GM19328 (cell line): ENCODE results near the gene TTC7B.

ENCODE experiments used
- ATAC-seq: cut with Tn5 transposase; IDR thresholded peaks from one replicate; pipeline ENCODE4 v1.9.1; 2021; ENCODE audit warnings: mild to moderate bottlenecking, moderate library complexity; ENCODE audit not compliant: unreplicated experiment

The TTC7B gene

GRCh38 chr14:90808759-90809529, 7.3 kb downstream of the TTC7B start:
- no peak for ATAC-seq

- ATAC-seq, result no peak
These were observed 9.2 kb downstream of the TTC7B start for GRCh38 chr14:90807060-90807459.

DNA sequence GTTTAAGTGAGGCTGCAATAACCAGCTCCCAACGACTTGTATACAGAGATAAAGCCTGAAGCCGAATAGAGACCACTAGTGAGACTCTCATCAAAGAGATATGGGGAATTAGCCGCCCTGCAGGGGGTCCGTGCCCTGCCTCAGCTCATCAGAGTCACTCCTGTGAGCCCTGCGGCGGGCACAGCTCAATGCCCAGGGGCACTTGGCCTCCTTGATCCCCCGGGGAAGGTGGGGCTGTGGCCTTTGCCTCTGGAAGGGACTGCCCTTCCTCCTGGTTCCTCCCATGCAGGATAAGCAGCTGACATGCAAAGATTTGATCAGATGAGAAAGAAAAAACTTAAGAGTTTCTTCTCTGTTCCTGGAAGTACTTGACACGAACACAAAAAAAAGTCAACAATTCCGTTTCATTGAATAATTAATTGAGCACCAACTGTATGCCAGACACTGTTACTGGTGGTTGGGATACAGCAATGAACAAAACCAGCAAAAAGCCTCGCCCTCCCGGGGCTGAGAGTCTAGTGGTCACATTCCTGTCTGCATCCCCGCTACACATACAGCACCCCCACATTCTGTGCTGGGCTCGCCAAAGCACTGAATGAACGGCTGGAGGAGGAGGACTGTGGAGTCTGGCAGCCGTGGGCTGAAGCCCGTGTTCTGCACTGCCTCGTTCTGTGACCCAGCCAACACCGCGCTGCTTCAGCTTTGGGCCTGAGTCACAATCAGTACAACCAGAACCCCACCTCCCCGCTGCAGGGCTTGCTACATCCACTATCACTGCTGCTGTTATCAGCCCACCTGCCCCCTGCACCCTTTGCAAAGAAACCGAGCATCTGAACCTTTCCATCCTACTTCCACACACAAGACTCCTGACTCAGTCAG, 10.3 kb downstream of the TTC7B start:
- ATAC-seq, result no peak

DNA sequence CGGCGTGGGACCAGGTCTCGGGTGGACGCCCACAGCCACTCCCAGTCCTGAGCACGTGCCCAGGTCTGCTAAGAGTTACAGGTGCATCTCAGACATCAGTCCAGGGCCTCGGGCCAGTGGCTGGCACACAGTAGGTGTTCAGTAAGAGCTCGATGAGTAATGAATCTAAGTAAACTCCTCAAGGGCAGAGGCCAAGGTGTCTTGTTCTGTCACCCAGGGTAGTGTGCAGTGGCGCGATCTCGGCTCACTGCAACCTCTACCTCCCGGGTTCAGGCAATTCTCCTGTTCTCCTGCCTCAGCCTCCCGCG, 11.2 kb downstream of the TTC7B start:
- no peak for ATAC-seq

DNA sequence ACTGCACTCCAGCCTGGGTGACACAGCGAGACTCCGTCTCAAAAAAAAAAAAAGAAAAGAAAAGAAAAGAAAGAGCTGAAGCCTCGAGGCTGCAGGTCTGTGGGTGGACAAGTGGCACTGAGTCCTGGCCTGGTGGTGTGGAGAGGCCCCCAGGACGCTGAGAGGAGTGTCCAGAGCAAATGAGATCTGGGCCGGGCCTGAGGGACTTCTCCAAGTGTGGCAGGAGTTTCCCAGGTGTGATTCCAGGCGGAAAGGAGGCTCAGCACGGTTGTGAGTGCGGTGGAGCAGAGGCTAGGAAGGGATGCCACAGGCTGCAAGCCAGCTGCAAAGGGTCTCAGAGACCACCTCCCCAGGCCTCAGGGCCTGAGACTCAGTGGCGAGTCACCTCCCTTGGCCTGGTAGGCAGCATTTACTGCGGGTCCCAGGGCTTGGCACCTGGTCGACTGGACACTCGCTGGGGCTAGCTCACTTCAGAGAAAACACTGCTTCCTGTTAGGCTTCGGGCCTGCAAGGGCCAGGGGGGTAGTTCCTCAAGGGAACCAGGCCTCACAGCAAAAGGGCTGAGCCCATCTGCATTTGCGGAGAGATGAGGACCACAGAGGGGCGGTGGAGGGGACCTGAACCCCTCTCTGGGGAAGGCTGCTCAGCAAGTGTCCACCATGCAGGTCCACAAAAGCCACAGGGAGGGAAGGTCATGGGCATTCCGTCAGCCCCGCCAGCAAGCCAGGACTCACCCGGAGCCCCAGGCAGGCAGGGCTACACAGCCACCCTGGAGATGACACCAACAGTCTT, 11.7 kb downstream of the TTC7B start:
- no peak for ATAC-seq

DNA sequence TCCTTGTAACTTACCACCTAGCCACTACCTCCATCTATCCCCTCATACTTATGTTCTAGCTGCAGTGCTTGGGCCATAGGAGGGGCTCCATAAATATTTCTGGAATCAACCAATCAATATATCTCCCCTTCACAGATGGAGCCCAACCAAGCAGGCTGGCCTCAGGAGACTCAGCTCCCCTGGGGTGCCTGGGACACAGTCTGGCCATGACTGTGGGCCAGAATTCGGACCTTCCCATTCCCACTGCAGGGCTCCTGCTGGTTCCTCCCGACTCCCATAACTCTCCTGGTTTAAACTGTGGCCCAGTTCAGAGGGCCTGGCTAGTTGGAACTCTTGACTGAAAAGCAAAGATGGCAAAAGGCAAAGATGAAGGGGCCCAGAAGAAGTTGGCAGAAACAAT, 13.0 kb downstream of the TTC7B start:
- ATAC-seq, result no peak

DNA sequence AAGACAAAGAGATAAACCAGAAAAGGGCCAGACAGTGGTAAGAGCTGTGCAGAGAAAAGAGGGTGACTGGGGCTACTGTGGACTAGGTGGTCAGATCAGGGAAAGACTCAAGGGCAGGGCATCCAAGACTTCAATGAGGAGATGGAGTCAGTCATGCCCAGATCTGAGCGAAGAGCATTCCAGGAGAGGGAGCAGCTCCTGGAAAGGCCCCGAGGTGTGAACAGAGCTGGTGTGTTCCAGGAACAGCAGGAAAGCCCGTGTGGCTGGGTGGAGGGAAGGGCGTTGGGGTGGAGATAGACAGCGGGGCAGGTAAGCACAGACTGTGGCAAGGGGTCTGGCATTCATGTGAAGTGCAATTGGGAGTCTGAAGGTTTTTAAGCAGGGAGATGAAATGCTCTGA, 16.8 kb downstream of the TTC7B start:
- no peak for ATAC-seq

- ATAC-seq, result no peak
These were observed 18.3 kb downstream of the TTC7B start for GRCh38 chr14:90797919-90798318.

- no peak for ATAC-seq
These were observed 18.8 kb downstream of the TTC7B start for GRCh38 chr14:90797451-90797850.

DNA sequence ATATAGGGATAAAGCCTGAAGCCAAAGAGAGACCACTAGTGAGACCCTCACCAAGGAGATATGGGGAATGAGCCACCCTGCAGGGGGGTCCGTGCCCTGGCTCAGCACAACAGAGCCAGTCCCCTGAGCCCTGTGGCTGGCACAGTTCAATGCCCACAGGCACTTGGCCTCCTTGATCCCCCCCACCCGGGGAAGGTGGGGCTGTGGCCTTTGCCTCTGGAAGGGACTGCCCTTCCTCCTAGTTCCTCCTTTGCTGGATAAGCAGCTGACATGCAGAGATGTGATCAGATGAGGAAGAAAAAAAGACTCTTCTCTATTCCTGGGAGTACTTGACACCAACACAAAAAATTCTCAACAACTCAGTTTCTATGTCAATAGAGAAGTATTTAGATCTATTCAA, 19.9 kb downstream of the TTC7B start:
- no peak for ATAC-seq

DNA sequence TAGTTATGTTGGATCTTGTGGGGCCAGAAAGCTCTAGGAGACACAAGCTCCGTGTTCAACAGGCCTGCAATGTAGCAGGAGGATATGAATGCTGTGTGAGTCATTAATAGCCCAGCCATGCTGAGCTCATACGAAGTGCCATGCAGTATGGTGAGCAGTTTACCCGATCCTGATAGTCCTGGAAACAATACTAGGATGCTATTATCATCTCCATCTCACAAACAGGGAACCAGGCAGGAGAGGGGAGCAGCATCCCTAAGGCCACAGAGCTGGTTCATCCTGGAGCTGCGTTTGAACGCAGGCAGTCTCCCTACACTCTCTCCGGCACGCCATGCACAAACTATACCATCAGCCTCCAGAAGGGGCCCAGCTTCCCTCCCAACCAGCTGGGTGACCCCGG, 20.5 kb downstream of the TTC7B start:
- no peak for ATAC-seq

DNA sequence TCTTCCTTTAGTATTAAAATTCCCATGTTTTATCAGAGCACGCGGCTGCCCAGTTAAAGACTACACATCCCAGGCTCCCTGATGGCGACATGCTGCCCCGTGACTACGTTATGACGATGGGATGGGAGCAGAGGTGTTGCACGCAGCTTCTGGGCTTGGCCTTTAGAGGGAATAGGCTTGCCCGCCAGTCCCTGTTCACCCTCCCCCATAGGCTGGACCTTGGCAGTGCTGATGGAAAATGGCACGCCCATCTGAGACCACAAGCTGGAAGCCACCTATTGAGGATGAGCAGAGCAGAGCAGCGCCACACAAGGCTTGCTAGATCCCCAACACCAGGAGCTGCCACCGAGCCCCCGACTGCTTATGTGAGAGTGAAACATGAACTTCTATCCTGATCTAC, 24.7 kb downstream of the TTC7B start:
- no peak for ATAC-seq

GRCh38 chr14:90788031-90788430, 28.2 kb downstream of the TTC7B start:
- ATAC-seq, result no peak

- no peak for ATAC-seq
These were observed 30.3 kb downstream of the TTC7B start for GRCh38 chr14:90785876-90786450.

DNA sequence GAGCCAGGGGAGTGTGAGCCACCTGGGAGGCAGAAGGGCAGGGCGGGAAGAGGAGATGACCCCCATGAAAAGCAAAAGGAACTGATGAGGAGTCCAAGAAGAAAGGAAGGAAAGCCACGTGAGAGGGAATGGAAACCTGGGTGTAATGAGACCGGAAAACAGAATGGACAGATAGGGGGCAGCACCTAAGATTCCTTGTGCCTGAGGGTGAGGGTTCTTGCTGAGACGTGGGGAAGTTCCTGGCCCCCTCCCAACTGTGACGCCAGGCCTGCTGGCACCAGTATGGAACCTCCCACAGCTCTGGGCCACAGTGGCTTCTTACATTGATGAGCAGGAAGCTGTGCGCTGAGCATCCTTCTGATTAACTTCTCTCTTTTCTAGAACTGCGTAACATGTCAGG, 30.8 kb downstream of the TTC7B start:
- ATAC-seq, result no peak

GRCh38 chr14:90784621-90785270, 31.5 kb downstream of the TTC7B start:
- ATAC-seq, result no peak

DNA sequence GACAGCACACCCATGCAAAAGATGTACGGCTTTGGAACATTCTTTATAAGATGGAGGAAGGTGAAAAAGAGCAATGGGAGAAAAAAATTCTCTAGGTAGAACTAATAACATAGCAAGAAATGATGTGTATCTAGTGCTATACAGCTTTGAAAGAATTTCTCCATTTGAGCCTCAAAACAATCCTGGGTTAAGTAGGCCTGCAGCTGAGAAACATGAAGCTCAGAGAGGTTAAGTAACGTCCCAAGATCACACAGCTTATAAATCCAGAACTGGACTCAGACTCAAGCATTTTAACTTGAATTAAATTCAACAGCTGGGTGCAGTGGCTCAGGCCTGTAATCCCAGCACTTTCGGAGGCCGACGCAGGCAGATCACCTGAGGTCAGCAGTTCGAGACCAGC, 32.9 kb downstream of the TTC7B start:
- no peak for ATAC-seq

- no peak for ATAC-seq
These were observed 33.3 kb downstream of the TTC7B start for GRCh38 chr14:90782892-90783291.

- ATAC-seq, result no peak
These were observed 34.4 kb downstream of the TTC7B start for GRCh38 chr14:90781876-90782275.

GRCh38 chr14:90781344-90781761, 34.9 kb downstream of the TTC7B start:
- no peak for ATAC-seq

DNA sequence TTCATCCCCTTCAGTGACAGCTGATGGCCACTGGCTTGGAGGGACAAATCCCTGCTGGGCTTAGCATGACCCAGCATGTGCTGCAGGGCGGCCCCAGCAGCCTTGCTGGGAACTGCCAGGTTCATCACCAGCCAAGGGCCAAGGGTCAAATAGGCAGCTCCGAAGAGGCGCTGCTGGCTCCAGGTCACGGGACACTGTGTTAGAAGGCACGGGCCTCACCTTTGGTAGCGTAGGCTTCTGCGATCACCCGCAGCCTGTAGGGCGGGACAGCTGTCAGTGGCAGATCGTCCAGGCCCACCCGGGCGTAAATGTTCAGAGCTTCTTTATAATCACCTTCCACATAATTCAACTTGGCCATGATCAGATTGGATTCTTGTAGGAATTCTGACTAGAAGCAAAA, 35.7 kb downstream of the TTC7B start:
- ATAC-seq, result no peak
